ENCODE results near the gene NAGK. TPM values are rescaled to one million over a fixed set of nuclear protein-coding genes. Genes with fewer than 3 reads are reported as not detected.
"Not testable (repeated sequence)": the region's sequence is repeated elsewhere in the genome, so short reads cannot be mapped to it uniquely, and the experiment has no call there.

Gene NAGK
- total RNA-seq, 1 donor from 2014 or later, result 119 TPM

DNA sequence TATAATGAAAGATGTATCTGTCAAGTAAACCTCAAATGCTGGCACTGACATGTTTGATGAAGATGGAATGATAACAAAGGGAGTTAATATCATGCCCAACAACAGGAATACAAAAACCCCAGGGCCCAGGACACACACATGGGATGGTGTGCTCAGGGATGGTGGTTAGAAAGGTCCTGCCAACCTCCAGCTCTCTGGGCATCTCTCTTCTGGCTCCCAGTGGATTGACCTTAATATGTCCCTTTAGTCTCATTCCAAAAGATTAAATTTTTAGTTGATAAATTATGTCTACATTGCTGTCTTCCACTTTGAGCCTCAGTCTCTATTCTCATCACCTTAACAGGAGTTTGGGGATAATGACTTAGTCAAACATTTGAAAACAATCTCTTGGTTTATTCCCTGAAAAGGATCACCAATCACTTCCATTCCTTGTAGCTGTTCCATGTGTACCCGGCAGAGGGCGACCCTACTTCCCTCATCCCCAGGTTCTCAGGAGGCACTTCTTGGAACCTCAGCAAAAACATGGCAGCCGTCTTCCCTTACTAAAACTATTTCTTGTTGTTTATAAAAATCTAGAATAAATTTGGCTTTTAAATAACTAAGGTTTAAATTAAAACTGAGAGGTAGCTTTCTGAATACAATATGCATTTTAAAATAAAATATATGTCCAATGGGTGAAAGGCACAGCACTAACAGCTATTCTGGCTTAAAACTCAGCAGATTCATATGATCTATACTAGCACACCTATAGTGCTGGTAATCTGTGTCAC is 31.9 kb downstream of the NAGK start:
- DNase-seq (ENCODE audit: low read depth), result no peak
- TF ChIP-seq, protein P1, sequence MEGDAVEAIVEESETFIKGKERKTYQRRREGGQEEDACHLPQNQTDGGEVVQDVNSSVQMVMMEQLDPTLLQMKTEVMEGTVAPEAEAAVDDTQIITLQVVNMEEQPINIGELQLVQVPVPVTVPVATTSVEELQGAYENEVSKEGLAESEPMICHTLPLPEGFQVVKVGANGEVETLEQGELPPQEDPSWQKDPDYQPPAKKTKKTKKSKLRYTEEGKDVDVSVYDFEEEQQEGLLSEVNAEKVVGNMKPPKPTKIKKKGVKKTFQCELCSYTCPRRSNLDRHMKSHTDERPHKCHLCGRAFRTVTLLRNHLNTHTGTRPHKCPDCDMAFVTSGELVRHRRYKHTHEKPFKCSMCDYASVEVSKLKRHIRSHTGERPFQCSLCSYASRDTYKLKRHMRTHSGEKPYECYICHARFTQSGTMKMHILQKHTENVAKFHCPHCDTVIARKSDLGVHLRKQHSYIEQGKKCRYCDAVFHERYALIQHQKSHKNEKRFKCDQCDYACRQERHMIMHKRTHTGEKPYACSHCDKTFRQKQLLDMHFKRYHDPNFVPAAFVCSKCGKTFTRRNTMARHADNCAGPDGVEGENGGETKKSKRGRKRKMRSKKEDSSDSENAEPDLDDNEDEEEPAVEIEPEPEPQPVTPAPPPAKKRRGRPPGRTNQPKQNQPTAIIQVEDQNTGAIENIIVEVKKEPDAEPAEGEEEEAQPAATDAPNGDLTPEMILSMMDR (conservative IDR thresholded peaks at IDR 0.05; ENCODE audit: low read depth, low read length), result peak; percentile 67
- H3K4me3 ChIP-seq (ENCODE audit: low read depth, low read length), result no peak overlapping the region

DNA sequence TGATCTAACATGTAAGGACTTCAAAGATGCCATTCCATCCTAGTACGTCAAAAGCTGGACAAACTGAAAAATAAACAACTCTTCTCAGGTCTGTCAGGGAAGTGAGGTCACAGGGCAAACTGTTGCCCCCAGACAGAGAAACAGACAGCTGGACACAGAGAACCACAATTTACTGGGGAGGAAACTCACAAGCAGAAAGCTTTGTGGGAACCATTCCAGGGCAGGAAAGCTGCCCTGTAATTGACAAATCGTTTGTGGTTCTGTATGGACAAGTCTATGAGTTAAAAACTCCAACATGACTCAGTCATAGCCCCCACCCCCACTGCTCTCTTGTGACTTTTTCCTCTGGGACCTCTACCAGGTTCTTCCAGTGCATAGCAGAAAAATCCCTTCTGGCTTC is 33.2 kb downstream of the NAGK start:
- no peak for DNase-seq (ENCODE audit: low read depth)
- H3K4me3 ChIP-seq (ENCODE audit: low read depth, low read length), result no peak overlapping the region
- TF ChIP-seq, protein P1 (conservative IDR thresholded peaks at IDR 0.05; ENCODE audit: low read depth, low read length), result no peak

DNA sequence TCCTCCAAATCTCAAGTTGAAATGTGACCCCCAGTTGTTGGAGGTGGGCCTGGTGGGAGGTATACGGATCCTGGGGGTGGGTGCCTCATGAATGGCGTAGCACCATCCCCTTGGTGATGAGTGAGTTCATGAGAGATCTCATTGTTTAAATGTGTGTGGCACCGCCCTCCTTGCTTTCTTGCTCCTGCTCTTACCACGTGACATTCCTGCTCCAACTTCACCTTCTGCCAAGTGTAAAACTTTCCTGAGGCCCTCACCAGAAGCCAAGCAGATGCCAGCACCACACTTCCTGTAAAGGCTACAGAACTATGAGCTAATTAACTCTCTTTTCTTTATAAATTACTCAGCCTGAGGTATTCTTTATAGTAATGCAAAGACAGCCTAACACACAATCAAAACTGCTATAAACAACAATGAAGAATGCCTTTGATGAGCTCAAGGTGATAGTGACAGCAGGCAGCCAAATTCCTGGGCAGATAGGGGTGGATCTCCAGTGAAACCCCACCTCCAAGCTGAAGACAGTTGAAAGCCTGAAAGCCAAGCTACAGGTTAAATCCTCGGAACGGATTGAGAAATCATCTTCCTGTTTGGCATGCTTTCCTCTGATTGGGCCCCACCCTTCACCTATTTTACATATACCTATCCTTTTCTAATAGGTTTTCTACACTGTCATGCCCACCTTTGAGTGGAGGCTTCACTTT is 34.7 kb downstream of the NAGK start:
- DNase-seq (ENCODE audit: low read depth), result no peak
- TF ChIP-seq, protein P1 (conservative IDR thresholded peaks at IDR 0.05; ENCODE audit: low read depth, low read length), result no peak
- H3K4me3 ChIP-seq (ENCODE audit: low read depth, low read length), result no peak overlapping the region

DNA sequence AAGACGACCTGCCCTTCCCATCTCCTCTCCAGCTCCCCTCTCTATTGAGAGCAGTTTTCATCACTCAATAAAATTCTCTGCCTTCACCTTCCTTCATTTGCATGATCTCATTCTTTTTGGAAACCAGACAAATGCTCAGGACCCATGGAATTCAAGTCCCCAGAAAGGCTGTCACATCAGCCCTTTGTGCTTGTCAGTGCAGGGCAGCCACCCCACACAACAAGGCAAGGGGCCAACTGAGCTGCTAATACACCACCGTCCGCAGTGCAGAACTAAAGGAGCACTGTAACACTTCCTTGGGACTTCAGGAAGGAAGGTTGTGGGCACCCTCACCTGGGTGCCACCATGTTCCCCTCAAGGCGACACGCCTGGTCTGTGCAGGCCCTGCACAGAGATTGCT is 35.4 kb downstream of the NAGK start:
- H3K4me3 ChIP-seq (ENCODE audit: low read depth, low read length), result no peak overlapping the region
- TF ChIP-seq, protein P1 (conservative IDR thresholded peaks at IDR 0.05; ENCODE audit: low read depth, low read length), result no peak
- no peak for DNase-seq (ENCODE audit: low read depth)

DNA sequence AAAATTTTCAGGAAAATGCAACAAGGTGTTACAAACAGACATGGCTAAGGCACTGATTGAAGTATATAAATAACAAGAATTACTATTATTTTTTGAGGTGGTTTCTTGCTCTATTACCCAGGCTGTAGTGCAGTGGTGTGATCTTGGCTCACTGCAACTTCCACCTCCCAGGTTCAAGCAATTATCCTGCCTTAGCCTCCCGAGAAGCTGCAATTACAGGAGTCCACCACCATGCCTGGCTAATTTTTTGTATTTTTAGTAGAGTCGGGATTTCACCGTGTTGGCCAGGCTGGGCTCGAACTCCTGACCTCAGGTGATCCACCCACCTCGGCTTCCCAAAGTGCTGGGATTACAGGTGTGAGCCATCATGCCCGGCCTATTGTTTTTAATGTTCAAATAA is 38.0 kb downstream of the NAGK start:
- not testable (repeated sequence) for DNase-seq (ENCODE audit: low read depth); H3K4me3 ChIP-seq (ENCODE audit: low read depth, low read length)

DNA sequence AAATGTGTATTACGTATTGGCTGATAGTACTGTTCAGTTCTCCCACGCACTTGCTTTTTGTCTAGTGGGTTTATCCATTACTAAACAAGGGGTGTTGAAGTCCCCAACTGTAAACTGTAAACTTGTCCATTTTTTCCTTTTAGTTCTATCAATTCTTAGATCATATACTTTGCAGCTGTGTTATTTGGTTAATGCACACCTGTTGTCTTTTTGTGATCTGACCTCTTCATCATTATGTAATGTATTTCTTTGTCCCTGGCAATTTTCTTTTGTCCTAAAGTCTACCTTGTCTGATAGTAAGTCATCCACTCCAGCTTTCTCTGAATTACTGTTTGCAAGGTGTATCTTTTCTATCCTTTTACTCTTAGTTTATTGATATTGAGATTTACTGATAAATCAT is 39.6 kb downstream of the NAGK start:
- no peak for DNase-seq (ENCODE audit: low read depth)
- H3K4me3 ChIP-seq (ENCODE audit: low read depth, low read length), result no peak overlapping the region
- TF ChIP-seq, protein P1 (conservative IDR thresholded peaks at IDR 0.05; ENCODE audit: low read depth, low read length), result no peak

DNA sequence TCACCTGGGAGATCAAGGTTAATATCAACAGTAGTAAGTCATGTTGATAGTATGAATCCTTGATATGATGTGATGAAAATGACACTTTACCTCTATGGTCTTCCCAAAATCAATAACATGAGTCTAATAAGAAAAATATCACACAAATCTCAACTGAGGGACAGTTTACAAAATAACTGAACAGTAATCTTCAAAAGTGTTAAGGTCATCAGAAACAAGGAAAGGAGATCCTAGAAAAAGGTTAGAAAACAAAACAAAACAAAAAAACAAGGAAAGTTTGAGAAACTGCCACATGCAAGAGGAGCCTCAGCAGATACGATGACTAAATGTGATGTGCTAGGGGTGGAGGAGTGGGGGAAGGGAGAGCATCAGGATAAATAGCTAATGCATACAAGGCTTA is 45.4 kb downstream of the NAGK start:
- no peak overlapping the region for H3K4me3 ChIP-seq (ENCODE audit: low read depth, low read length)
- TF ChIP-seq, protein P1 (conservative IDR thresholded peaks at IDR 0.05; ENCODE audit: low read depth, low read length), result no peak
- DNase-seq (ENCODE audit: low read depth), result no peak
